Right renal cortex interstitium (tissue), 3 donors: Measurements from ENCODE around the gene PRKCZ. TPM values are rescaled to one million over a fixed set of nuclear protein-coding genes. Genes with fewer than 3 reads are reported as not detected.
"Not testable (repeated sequence)": the region's sequence is repeated elsewhere in the genome, so short reads cannot be mapped to it uniquely, and the experiment has no call there.

Experiments used
- DNase-seq, 3 donors: peaks; one replicate each; pipeline ENCODE4 v3.0.0-alpha.2; 2013; ENCODE audit warnings: low read depth in 3 of 3, low spot score in 2 of 3
- polyA plus RNA-seq, 3 donors: library from polyadenylated mRNA; unstranded; fragments of 120-200 nt; gene quantifications; one replicate each; pipeline ENCODE4 v1.2.1, GENCODE V29; 2013; ENCODE audit not compliant: insufficient read length in 3 of 3

The PRKCZ gene
- polyA plus RNA-seq, 3 donors, result 33.6 to 36.8 (median 35.1) TPM

GRCh38 chr1:2110738-2111673 lies 60.8 kb downstream of the PRKCZ start:
- DNase-seq, result no peak

GRCh38 chr1:2111674-2112035 lies 61.4 kb downstream of the PRKCZ start:
- DNase-seq, result no peak

- DNase-seq, result no peak
Measured at GRCh38 chr1:2112280-2112701, 62.1 kb downstream of the PRKCZ start.

- no peak for DNase-seq
Measured at GRCh38 chr1:2113620-2114135, 63.5 kb downstream of the PRKCZ start.

GRCh38 chr1:2114635-2115007 lies 64.4 kb downstream of the PRKCZ start:
- DNase-seq, result not testable (repeated sequence)

- no peak for DNase-seq
Measured at GRCh38 chr1:2115008-2115641, 64.9 kb downstream of the PRKCZ start.

- DNase-seq, result no peak
Measured at GRCh38 chr1:2115702-2116341, 65.6 kb downstream of the PRKCZ start.

GRCh38 chr1:2119886-2120285 lies 69.7 kb downstream of the PRKCZ start:
- no peak for DNase-seq

- DNase-seq, result no peak
Measured at GRCh38 chr1:2121101-2121691, 71.0 kb downstream of the PRKCZ start.

- DNase-seq, result not testable (repeated sequence)
Measured at GRCh38 chr1:2121794-2122193, 71.6 kb downstream of the PRKCZ start.

GRCh38 chr1:2124446-2125198 lies 74.4 kb downstream of the PRKCZ start:
- DNase-seq, result no peak

GRCh38 chr1:2125350-2126211 lies 75.4 kb downstream of the PRKCZ start:
- DNase-seq, result no peak

- no peak for DNase-seq
Measured at GRCh38 chr1:2126331-2127186, 76.3 kb downstream of the PRKCZ start.

GRCh38 chr1:2127187-2128145 lies 77.3 kb downstream of the PRKCZ start:
- no peak for DNase-seq

- DNase-seq, result no peak
Measured at GRCh38 chr1:2128189-2128901, 78.1 kb downstream of the PRKCZ start.

GRCh38 chr1:2129256-2129943 lies 79.2 kb downstream of the PRKCZ start:
- DNase-seq, result no peak
